ENCODE results near the gene SYT3.

The SYT3 gene

DNA sequence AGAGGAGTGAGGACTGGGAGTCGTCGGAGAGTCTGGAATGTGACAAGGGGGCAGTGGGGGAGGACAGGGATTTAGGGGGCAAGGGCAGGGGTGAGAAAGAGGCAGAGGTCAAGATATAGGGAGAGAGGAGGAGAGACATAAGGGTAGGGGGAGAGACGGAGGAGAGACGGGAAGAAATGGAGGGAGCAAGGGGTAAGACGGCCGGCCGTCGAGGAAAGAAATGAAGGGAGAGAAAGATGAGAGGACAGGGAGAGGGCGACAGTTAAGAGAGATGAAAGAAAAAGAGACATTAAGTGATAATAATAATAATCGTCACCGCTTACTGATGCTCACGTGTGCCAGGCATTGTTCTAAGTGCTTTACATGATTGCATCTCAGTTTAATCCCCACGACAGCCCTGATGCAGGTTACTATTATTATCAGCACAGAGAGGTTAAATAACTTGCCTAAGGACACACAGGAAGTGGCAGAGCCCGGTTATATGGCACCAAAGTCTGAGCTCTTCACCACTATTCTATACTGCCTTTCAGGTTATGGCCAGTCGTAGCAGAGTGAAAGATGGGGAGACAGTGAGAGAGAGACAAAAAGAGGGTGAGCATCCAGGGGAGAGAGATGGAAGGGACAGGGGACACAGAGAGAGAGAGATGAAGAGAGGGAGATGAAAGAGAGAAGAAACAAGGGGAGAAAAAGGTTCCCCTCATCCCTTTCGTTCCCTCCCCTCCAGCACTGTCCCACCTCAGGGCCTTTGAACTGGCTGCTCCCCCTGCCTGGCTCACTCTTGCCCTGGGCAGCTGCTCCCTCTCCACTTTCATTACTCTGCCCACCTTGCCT lies 23.2 kb upstream of the SYT3 start:
- no peak for DNase-seq (ENCODE audit: low read depth in 2 of 2)

DNA sequence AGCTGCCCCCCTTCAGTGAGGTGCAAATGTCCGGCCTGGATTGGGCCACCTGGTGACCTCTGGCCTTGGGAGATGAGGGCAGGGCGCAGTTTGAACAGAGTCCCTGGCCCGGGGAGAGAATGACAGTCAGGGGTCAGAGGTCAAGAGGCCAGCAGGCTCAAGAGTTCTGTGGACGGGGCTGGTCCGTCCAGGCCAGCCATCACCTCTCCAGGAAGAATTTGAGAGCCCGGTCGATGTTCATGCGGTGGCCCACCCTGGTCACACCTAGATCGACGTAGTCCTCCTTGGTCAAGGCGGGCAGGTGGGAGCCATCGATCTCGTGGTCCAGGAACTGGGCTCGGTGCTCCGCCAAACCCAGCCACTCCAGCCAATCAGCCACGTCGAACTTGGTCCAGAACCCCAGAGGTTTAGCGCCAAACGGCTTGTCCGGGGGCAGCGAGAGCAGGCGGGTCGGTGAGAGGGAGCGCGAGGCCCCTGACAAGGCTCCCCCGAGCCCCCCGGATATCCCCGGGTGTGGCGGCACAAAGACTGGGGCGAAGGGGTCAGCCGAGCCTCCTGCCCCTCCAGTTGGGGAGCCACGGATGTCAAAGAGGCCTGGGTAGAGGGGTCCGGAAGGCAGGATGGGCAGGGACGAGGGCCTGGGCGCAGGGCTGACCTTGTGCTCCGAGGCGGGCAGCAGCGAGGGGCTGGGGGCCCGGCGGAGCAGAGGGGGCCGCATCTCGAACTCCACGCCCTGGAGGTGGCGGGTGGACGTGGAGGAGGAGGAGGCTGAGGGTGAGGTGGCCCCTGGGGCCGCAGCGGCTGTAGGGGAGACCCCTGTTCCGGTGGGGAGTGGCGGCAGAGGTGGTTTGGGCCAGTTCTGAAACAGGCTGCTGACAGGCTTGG lies 22.3 kb upstream of the SYT3 start:
- no peak for DNase-seq (ENCODE audit: low read depth in 2 of 2)

DNA sequence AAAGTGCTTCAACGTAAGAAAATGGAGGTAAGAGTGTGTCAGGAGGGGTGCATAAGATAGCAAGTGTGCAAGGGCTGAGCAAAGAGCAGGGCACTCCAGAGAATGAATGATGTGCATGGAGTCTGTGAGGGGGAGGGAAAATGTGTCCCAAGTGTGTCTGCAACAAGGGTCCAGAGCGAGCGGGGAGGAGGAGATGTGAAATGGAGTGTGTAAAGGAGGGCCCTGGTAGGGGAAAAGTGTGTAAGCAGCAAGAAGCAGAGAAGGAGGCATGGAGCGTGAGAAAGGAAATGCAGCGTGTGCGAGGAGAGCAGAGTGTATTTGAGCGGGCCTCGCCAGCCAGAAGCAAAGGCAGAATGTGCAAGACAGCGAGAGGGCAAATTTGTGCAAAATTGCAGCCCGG lies 21.3 kb upstream of the SYT3 start:
- no peak for DNase-seq (ENCODE audit: low read depth in 2 of 2)

DNA sequence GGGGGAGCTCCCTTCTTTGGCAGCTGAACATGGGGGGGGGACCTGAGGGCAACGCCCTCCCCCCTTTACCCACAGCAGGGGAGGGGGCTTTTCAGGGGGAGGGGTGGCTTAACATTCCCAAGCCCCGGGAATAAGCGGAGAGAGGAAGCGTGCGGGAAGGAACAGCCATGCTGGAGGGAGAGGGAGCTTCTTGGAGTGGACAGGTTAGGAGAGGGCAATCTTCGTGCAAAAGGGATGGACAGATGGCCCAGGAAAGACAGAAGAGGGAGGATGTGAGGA lies 20.3 kb upstream of the SYT3 start:
- no peak for DNase-seq (ENCODE audit: low read depth in 2 of 2)

DNA sequence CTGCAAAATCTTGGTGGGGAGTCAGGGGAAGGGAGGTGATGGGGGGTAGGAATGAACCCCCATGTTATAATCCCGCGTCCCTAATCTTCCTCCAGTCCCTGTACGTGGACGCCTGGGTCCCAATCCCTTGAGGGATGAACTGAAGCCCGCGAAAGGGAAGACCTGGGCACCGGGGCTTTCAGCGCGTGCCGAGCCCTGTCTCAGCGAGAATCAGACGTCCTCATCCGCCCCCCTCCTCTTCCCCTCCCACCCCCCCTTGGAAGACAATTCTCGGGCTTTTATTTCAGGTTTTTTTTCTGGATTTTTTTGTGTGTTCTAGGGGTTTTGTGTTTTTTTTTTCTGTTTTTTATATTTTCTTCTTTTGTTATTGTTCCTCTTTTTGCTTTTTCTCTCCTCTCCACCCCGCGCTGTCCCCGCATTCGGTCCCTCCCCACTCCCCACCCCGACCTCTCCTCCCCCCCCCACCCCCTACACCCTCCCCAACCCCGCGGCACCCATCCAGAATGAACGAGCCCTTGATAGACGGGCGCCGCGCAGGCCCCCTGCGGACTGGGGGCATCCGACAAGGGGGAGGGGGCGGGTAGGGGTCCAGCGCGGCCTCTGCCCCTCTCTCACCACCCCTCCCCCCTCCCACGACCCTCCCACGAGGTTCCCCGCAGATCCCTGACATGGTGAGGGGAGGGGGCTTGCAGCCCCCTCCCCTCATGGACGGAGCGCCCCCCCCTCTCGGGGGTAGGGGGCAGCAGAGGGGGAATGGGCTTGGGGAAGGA lies 19.8 kb upstream of the SYT3 start:
- DNase-seq (ENCODE audit: low read depth in 2 of 2), result no peak

DNA sequence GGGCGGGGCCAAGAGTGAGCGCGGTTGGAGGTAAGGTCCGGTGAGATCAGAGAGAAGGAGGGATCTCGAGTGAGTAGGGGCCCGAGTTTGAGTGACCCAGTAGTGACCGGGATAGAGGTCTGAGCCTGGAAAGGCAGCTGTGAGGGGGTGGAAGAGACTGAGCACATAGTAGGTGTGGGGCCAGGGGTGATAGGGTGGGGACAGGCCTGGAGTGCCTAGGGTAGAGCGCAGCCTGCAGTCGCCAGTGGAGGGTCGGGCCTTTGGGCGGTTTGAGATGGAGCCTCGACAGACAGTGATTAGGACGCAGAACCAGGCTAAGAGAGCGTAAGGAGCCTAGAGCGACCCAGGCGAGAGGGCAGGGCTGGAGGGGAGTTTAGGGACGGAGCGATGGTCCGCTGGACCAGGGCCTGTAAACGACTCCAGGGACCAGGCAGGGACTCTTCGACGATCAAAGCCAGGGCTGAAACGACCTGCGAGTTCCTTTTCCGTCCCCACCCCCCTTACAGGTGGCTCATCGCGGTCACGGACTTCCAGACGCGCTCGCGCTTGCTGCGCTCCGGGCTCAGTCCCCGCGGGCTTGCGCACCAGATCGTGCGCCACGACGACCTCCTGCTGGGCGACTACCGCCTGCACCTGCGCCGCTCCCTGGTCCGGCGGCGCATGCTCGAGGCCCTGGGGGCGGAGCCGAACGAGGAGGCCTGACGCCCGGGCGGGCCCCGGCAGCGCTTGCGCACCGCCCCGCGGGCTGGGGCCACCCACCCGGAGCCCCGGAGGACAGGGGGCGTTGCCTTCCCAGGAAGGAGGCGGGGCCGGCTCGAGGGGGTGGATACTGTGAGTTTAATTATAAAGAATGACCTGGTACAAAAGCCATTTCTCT lies 19.0 kb upstream of the SYT3 start:
- peak; percentile 51 to 70 for DNase-seq (ENCODE audit: low read depth in 2 of 2)

DNA sequence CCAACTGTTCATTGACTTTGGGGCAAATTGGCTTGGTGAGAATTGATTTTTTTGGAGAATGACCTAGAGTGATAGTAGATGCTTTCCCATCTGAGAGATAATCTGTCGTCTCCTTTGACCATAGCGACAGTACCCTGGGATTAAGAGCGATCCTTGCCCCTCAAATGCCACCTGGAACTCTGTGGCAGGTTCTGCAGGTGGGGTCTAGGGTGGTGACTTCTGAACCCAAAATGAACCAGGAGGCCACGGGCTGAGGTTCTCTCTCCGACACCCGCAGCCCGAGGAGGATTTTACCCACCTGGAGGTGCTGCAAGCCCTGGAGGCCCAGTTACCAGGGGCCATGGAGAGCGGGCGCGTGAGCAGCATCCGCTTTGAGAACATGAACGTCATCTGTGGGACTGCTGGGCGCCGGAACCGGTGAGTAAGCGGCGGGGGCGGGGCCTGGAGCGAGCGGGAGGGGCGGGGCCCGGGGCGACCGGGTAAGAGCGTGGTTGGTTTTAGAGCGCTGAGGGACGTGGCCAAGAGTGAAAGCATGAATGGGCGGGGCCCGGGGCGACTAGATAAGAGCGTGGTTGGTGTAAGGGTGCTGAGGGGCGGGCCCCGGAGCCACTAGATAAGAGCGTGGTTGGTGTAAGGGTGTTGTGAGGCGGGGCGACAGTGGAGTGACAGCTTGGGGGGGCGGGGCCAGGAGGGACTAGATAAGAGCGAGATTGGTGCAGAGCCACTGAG lies 18.2 kb upstream of the SYT3 start:
- peak; percentile 79 to 91 for DNase-seq (ENCODE audit: low read depth in 2 of 2)

DNA sequence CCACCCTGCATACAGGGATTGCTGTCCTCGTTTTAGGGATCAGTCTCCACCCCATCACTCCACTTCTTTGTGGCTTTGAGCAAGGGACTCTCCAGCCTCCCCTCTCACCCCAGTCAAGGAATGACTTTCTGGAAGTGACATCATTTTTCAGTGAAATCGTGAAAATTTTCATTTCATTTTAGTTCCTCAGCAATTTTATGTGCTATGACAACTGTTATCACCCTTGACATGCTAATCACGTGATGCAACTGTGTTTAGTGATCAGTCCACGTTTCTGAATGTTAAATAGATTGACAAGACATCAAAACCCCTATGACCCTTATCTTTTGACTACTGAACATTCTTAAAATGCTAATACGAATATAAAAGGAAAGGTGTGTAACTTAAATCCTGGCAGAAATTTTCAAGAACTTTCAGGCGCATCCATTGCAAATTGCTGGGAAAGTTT lies 17.6 kb upstream of the SYT3 start:
- DNase-seq (ENCODE audit: low read depth in 2 of 2), result no peak

DNA sequence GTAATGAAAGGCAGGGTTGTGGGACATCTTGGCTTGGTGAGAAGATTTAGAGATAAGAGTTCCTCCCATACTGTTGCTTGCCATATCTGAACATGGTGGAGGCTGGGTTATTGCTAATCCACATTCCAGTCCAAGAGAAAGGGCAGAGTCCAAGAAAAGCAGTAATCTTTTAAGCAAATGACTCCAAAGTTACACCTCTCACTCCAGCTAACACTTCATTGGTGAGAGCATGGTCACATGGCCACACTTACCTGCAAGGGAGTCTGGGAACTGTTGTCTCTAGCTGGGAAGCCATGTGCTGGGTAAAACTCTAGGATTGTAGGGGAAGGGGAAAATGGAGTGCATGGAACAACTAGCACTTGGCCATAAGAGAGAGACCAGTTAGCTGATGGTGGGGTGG lies 15.2 kb upstream of the SYT3 start:
- DNase-seq (ENCODE audit: low read depth in 2 of 2), result no peak

DNA sequence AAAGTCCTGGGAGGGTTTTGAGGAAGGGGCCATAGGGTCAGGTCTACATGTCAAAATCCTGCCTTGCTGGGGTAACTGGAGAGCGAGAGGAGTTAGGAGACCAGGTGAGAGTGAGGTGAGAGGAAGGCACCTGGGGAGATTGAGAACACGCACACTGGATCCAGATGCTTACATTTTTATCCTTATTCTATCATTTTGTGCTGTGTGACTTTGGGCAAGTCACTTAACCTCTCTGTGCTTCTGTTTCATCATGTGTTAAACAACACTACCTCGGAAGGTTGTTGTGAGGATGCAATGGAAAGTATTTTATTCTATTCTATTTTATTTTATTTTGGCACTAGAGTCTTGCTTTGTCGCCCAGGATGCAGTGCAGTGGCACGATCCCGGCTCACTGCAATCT lies 13.0 kb upstream of the SYT3 start:
- DNase-seq (ENCODE audit: low read depth in 2 of 2), result no peak

DNA sequence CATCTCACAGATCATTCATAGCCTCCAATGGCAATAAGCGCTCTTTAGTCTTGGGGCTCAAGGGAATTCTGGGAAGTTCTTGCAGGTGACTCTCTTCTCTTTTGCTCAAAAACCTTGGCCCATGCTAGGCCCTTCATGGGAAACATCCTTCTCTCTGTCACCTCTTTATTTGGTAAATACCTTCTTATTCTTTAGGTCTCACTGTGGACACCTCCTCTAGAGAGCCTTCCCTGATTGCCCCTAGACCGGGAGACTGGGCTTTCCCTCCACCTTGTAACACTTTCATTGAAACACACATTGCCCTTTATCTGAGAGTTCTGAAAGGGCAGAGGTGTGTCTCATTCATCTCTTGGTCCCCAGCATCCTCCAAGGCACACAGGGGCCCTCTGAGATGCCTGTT lies 11.5 kb upstream of the SYT3 start:
- DNase-seq (ENCODE audit: low read depth in 2 of 2), result no peak

DNA sequence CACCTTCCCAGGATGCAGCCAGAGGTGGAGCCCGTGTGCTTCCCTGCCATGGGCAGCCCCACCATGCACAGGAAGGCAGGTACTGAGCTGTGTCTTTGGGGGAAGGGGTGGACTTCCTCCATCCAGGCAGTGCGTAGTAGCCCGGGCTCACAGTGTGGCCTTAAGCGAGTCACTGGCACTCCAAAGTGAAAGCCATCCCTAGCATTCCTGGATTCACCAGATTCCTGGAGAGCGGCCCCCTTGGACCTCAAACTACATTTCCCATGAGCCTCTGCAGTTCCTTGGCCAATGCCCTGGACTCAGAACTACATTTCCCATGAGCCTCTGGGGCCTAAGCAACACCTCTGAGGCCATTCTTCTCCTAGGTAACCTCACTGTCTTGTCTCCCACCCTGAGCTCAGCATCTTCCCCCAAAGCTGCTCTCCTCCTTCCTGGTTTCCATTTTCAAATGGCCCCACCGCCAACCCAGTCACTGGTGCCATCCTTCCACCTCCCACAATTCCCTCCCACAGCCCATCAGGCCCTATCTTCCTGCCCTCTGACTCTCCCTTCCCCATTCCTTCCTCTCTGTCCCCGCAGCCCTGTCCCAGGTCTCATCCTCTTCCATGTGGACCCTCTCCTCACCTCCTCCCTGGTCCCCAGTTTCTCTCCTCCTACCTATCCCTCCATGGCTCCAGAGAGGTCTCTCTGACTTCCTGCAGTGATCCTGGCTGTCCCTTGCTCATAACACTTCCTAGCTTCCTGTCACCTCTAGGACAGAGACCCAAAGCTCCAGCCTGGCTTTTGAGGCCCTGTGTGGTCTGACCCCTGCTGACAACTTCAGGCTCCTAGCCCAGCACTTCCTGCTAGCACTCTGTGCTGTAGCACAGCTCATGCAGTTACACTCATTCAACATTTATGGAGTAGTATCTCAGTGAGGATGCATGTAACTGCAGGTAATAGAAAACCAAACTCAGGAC lies 10.0 kb upstream of the SYT3 start, which contains the start of gene C19orf81:
C19orf81 (plus strand) TSS at position 13 of the 959 bp plus-strand sequence; CDS start at position 13, 0 bp downstream.
- DNase-seq (ENCODE audit: low read depth in 2 of 2), result no peak

DNA sequence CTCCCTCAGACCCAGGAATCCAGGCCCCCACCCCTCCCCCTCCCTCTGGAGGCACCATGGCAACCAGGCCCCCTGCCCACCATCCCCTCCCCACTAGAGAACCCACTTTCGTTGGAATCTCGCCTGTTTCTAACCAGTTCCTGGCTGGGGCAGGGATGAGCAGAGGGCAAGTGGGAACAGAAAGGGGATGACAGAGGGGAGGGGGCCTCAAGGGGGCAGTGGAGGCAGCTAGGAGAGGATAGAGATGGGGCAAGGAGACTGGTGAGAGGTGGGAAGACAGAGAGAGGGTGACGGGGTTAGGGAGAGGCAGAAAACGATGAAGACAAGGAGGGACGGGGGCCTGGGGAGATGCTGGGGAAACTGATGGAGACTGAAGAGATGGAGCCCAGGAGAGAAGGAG lies 9.0 kb upstream of the SYT3 start:
- no peak for DNase-seq (ENCODE audit: low read depth in 2 of 2)

DNA sequence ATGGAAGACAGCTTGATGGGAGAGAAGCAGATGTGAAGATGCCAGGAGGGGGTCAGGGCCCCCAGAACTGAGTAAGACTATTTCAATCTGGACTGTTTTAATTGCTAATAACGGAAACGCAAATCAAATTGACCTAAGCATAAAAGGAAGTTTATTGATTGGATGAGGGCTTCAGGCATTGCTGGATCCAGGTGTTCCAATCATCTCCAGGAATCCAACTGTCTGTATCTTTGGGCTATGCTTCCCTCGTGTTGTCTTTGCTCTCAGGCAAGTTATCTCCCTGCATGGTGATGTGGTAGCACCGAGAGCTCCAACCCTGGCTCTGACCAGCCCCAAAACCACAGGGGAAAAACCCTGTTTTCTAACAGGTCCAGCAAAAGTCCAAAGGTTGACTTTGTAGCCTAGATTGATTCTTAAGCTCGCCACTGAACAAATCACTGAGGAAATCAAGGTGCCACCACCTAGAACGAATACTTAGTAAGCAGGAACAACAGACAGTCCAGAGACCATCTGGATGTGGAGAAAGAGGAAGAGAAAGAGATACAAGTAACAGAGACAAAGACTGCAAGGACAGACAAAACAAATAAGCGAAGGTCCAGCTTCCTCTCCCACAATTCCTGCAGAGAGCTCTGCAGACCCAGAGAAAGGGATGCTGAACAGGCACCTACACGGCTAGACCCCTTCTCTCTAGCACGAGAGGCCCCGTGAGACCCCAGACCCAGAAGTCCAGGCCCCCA lies 8.4 kb upstream of the SYT3 start:
- DNase-seq (ENCODE audit: low read depth in 2 of 2), result no peak

DNA sequence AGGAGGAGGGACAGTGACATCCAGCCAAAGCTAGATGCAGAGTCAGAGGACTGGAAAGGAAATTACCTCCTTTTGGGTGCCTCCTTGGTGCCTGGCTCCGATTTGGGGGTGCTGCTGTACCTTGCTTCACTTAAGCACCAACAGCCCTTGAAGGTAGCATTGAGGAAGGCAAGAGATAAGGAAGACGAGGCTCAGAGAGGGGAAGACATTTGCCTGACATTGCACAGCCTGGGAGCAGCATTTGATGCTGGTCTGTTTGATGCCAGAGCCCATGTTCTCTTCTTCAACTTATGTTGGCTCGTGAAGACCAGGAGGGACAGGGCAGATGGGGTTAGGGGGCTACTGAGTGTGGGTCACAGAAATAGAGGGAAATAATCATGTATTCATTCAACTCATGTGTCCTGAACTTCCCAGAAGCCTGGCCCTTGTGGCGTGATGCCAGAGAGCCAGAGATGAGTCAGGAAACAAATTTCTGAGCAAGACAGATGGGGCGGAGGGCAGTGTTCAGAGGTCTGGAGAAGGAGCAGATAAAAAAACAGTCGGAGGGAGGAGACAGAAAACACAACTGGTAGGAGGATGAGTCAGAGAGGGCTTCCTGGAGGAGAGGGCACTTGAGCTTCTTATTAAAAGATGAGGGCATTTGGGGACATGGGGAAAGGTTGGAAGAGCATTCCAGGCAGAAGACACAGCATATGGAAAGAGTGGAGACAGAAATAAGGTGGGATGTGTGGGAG lies 6.6 kb upstream of the SYT3 start:
- DNase-seq (ENCODE audit: low read depth in 2 of 2), result no peak

DNA sequence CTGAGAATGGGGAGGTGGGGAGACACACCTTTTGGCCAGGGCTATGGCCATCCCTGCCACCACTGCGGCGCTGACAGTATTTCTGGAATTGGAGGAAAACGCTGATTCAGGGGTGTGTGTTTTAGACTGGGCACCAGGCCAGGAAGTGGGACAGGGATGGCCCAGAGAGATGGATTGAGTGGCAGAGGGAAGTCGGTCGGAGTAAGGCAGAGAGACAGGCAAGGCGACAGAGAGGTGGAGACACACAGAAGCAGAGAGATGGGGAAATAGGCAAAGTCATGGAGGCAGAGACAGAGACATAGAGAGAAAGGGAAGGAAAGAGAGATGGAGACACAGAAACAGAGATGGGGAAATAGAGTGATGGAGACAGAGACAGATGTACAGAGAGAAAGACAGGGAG lies 5.4 kb upstream of the SYT3 start:
- DNase-seq (ENCODE audit: low read depth in 2 of 2), result no peak

DNA sequence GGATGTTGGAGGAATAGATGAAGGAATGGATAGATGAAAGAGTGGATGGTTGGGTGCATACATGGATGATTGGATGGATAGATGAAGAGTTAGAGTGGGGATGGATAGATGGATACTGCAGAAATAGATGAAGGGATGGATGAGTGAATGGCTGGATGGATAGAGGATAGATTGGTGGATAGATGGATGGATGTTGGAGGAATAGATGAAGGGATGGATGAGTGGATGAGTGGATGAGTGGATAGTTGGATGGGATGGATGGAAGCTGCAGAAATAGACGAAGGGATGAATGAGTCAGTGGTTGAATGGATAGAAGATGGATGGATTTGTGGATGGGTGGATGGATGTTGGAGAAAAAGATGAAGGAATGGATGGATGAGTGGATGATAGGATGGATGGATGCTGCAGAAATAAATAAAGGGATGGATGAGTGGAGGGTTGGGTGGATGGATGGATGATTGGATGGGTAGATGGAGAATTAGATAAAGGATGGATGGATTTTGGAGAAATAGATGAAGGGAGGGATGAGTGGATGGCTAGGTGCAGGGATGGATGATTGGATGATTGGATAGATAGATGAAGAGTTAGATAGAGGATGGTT lies 4.7 kb upstream of the SYT3 start:
- DNase-seq (ENCODE audit: low read depth in 2 of 2), result no peak

DNA sequence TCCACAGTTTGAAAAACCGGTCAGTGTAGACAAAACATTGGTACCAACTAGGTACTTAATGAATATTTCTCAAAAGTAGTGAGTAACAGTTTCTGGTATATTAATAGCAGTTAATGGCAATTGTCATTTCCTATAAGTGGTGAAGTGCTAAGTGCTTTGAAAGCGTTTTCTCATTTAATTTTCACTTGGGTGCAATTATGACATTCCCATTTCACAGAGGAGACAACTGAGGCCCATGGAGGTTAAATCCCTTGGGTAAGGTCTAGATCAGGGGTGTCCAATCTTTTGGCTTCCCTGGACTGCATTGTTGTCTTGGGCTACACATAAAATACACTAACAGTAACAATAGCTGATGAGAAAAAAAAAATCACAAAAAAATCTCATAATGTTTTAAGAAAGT lies 687 bp upstream of the SYT3 start:
- DNase-seq (ENCODE audit: low read depth in 2 of 2), result no peak

Data from stimulated activated CD4-positive, alpha-beta T cell treated with anti-CD3 and anti-CD28 coated beads, Interleukin-4, amount 100 ng/mL, for 48 hours (primary cell).